HCT116 (cell line): ENCODE measurements around the gene GRID2.

ENCODE experiments used
- ELF1 ChIP-seq: IDR thresholded peaks from 2 replicates; pipeline ENCODE4 v1.6.1; 2012; ENCODE audit warnings: low read depth, borderline replicate concordance
- EZH2 ChIP-seq: fragments of 200-600 bp; sonication (generic); IDR thresholded peaks from 2 replicates; pipeline ENCODE4 v1.6.1; 2017; ENCODE audit warnings: antibody characterized with exemption, mixed run types
- MAX ChIP-seq: IDR thresholded peaks from 2 replicates; pipeline ENCODE4 v1.6.1; 2012
- POLR2A ChIP-seq: IDR thresholded peaks from 2 replicates; pipeline ENCODE4 v1.7.0; 2011; ENCODE audit warnings: borderline replicate concordance; ENCODE audit not compliant: insufficient read depth, insufficient read length; ENCODE audit errors: extremely low read depth
- POLR2AphosphoS5 ChIP-seq: IDR thresholded peaks from 2 replicates; pipeline ENCODE4 v1.6.1; 2011; ENCODE audit warnings: mild to moderate bottlenecking, low read depth, low read length, moderate library complexity
- RAD21 ChIP-seq: IDR thresholded peaks from 2 replicates; pipeline ENCODE4 v1.6.1; 2012; ENCODE audit warnings: low read depth, mild to moderate bottlenecking
- SP1 ChIP-seq: IDR thresholded peaks from 2 replicates; pipeline ENCODE4 v1.6.1; 2012; ENCODE audit warnings: low read depth
- TCF7L2 ChIP-seq: IDR thresholded peaks from 2 replicates; pipeline ENCODE4 v1.7.0; 2011; ENCODE audit warnings: borderline replicate concordance, inconsistent platforms; ENCODE audit not compliant: insufficient read depth, insufficient read length; ENCODE audit errors: extremely low read depth
- YY1 ChIP-seq: IDR thresholded peaks from 2 replicates; pipeline ENCODE4 v1.6.1; 2011; ENCODE audit warnings: low read length, low read depth, moderate library complexity, mild to moderate bottlenecking; ENCODE audit not compliant: insufficient replicate concordance; ENCODE audit errors: extremely low read depth
- TF ChIP-seq, protein P1 (sequence below), 3 experiments: fragments of 200-600 bp in 1 of 3; sonication (generic) in 1 of 3; IDR thresholded peaks in 2 of 3; conservative IDR thresholded peaks in 1 of 3; 2 replicates each; pipeline ENCODE4 v1.5.1; 2012 to 2017; ENCODE audit warnings: low read depth in 2 of 3, low read length in 2 of 3, antibody characterized with exemption in 1 of 3, borderline replicate concordance in 1 of 3, control low read depth in 1 of 3, mild to moderate bottlenecking in 1 of 3, mixed read lengths in 1 of 3, mixed run types in 1 of 3, moderate library complexity in 1 of 3; ENCODE audit not compliant: insufficient read depth in 1 of 3
- TF ChIP-seq, protein P2 (sequence below): IDR thresholded peaks from 2 replicates; pipeline ENCODE4 v1.6.1; 2011; ENCODE audit warnings: mild to moderate bottlenecking, low read length, moderate library complexity; ENCODE audit not compliant: insufficient replicate concordance; ENCODE audit errors: extremely low read depth

- TF ChIP-seq, protein P1, sequence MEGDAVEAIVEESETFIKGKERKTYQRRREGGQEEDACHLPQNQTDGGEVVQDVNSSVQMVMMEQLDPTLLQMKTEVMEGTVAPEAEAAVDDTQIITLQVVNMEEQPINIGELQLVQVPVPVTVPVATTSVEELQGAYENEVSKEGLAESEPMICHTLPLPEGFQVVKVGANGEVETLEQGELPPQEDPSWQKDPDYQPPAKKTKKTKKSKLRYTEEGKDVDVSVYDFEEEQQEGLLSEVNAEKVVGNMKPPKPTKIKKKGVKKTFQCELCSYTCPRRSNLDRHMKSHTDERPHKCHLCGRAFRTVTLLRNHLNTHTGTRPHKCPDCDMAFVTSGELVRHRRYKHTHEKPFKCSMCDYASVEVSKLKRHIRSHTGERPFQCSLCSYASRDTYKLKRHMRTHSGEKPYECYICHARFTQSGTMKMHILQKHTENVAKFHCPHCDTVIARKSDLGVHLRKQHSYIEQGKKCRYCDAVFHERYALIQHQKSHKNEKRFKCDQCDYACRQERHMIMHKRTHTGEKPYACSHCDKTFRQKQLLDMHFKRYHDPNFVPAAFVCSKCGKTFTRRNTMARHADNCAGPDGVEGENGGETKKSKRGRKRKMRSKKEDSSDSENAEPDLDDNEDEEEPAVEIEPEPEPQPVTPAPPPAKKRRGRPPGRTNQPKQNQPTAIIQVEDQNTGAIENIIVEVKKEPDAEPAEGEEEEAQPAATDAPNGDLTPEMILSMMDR (IDR thresholded peaks at IDR 0.05 in 2 of 3, conservative IDR thresholded peaks at IDR 0.05 in 1 of 3; ENCODE audit: borderline replicate concordance in 1 of 3, insufficient read depth in 1 of 3, low read depth in 2 of 3, low read length in 2 of 3), result no peak
- TF ChIP-seq, protein P2, sequence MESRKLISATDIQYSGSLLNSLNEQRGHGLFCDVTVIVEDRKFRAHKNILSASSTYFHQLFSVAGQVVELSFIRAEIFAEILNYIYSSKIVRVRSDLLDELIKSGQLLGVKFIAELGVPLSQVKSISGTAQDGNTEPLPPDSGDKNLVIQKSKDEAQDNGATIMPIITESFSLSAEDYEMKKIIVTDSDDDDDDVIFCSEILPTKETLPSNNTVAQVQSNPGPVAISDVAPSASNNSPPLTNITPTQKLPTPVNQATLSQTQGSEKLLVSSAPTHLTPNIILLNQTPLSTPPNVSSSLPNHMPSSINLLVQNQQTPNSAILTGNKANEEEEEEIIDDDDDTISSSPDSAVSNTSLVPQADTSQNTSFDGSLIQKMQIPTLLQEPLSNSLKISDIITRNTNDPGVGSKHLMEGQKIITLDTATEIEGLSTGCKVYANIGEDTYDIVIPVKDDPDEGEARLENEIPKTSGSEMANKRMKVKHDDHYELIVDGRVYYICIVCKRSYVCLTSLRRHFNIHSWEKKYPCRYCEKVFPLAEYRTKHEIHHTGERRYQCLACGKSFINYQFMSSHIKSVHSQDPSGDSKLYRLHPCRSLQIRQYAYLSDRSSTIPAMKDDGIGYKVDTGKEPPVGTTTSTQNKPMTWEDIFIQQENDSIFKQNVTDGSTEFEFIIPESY, result no peak
- TF ChIP-seq POLR2A, result no peak
- TF ChIP-seq POLR2AphosphoS5, result no peak
- no peak for TF ChIP-seq EZH2
- TF ChIP-seq TCF7L2, result no peak
- no peak for TF ChIP-seq SP1
- no peak for TF ChIP-seq YY1
- no peak for TF ChIP-seq ELF1
- TF ChIP-seq MAX, result no peak
- TF ChIP-seq RAD21, result no peak
Measured at GRCh38 chr4:93501946-93502345, 1198.2 kb downstream of the GRID2 start.
